COLO668 (cell line): Measurements from ENCODE around the gene SRSF7.
"Not testable (repeated sequence)": the region's sequence is repeated elsewhere in the genome, so short reads cannot be mapped to it uniquely, and the experiment has no call there.

Experiments
- DNase-seq: peaks from one replicate; lab custom pipeline; 2025; ENCODE audit not compliant: unreplicated experiment; lab: John Stamatoyannopoulos, UW

The SRSF7 gene

GRCh38 chr2:38754506-38754905 is 3.3 kb upstream of the SRSF7 start:
- no peak for DNase-seq

- DNase-seq, result no peak
These were observed 2.9 kb upstream of the SRSF7 start for GRCh38 chr2:38754049-38754448.

- no peak for DNase-seq
These were observed 642 bp upstream of the SRSF7 start for GRCh38 chr2:38751596-38752410.

- peak; percentile 73 for DNase-seq
These were observed 910 bp downstream of the SRSF7 start for GRCh38 chr2:38750011-38750890.

GRCh38 chr2:38748943-38749804 is 2.0 kb downstream of the SRSF7 start:
- DNase-seq, result no peak

GRCh38 chr2:38748391-38748790 is 2.8 kb downstream of the SRSF7 start:
- no peak for DNase-seq

- no peak for DNase-seq
These were observed 3.3 kb downstream of the SRSF7 start for GRCh38 chr2:38747819-38748218.

GRCh38 chr2:38747007-38747424 is 4.1 kb downstream of the SRSF7 start:
- no peak for DNase-seq

GRCh38 chr2:38745267-38745666 is 5.9 kb downstream of the SRSF7 start:
- DNase-seq, result no peak

GRCh38 chr2:38744399-38744780 is 6.8 kb downstream of the SRSF7 start:
- DNase-seq, result no peak

- DNase-seq, result no peak
These were observed 7.3 kb downstream of the SRSF7 start for GRCh38 chr2:38743672-38744398.

- no peak for DNase-seq
These were observed 8.2 kb downstream of the SRSF7 start for GRCh38 chr2:38742797-38743559.

- DNase-seq, result no peak
These were observed 10.1 kb downstream of the SRSF7 start for GRCh38 chr2:38740851-38741731.

- DNase-seq, result no peak
These were observed 11.6 kb downstream of the SRSF7 start for GRCh38 chr2:38739524-38739923.

- no peak for DNase-seq
These were observed 13.2 kb downstream of the SRSF7 start for GRCh38 chr2:38737925-38738324.

GRCh38 chr2:38737000-38737698 is 14.0 kb downstream of the SRSF7 start:
- not testable (repeated sequence) for DNase-seq

GRCh38 chr2:38735999-38736320 is 15.2 kb downstream of the SRSF7 start:
- no peak for DNase-seq

- no peak for DNase-seq
These were observed 16.7 kb downstream of the SRSF7 start for GRCh38 chr2:38734299-38735058.
